ENCODE data around the gene ECEL1.
"Not testable (repeated sequence)": the region's sequence is repeated elsewhere in the genome, so short reads cannot be mapped to it uniquely, and the experiment has no call there.

DNA sequence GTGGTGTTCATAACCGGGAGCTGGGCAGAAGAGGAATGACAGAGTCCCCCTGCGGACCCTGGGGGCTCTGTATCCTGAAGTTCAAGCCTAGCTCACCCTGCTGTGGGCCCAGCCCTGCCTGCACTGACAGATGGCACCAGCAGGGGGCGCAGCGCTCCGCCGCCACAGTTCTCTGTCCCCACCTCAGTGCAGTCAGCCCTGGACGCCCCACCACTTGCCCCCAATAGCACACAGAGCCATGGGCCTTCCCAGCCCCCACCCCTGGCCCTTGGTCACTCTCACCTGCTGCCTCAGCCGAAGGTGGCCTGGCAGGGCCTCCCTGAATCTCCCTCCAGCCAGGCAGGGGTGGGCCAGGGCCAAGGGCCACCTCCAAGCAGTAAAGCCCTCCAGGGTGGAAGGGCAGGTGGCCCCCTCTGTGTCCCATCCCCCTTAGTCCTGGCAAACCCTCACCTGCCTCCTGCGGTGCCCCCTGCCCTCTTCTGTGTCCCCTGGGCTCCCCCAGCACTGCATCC is 41.3 kb downstream of the ECEL1 start:
- TF ChIP-seq, protein P1, sequence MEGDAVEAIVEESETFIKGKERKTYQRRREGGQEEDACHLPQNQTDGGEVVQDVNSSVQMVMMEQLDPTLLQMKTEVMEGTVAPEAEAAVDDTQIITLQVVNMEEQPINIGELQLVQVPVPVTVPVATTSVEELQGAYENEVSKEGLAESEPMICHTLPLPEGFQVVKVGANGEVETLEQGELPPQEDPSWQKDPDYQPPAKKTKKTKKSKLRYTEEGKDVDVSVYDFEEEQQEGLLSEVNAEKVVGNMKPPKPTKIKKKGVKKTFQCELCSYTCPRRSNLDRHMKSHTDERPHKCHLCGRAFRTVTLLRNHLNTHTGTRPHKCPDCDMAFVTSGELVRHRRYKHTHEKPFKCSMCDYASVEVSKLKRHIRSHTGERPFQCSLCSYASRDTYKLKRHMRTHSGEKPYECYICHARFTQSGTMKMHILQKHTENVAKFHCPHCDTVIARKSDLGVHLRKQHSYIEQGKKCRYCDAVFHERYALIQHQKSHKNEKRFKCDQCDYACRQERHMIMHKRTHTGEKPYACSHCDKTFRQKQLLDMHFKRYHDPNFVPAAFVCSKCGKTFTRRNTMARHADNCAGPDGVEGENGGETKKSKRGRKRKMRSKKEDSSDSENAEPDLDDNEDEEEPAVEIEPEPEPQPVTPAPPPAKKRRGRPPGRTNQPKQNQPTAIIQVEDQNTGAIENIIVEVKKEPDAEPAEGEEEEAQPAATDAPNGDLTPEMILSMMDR (IDR thresholded peaks at IDR 0.05) = peak; percentile 13 to 59 (median 36)
- TF ChIP-seq POLR2A (IDR thresholded peaks at IDR 0.05) = not testable (repeated sequence)

Measured in right lobe of liver (tissue), 4 donors.